DMS53 treated with DMSO at 0.1 percent for 48 hours (cell line): Measurements from ENCODE around the gene ZNF316.
"Not testable (repeated sequence)": the region's sequence is repeated elsewhere in the genome, so short reads cannot be mapped to it uniquely, and the experiment has no call there.

ENCODE experiments used
- DNase-seq: peaks from one replicate; lab custom pipeline; 2025; ENCODE audit not compliant: unreplicated experiment; lab: John Stamatoyannopoulos, UW

ZNF316 gene

GRCh38 chr7:6646465-6646864, 9.3 kb downstream of the ZNF316 start:
- no peak for DNase-seq

GRCh38 chr7:6647080-6647479, 10.0 kb downstream of the ZNF316 start:
- DNase-seq: no peak

GRCh38 chr7:6647541-6647940, 10.4 kb downstream of the ZNF316 start:
- DNase-seq: no peak

- no peak for DNase-seq
Observed at GRCh38 chr7:6648066-6648814, 11.1 kb downstream of the ZNF316 start.

GRCh38 chr7:6648815-6649104, 11.6 kb downstream of the ZNF316 start:
- DNase-seq: no peak

- no peak for DNase-seq
Observed at GRCh38 chr7:6649241-6649961, 12.3 kb downstream of the ZNF316 start.

- DNase-seq: no peak
Observed at GRCh38 chr7:6650086-6650485, 13.0 kb downstream of the ZNF316 start.

GRCh38 chr7:6650521-6651011, 13.4 kb downstream of the ZNF316 start:
- no peak for DNase-seq

- no peak for DNase-seq
Observed at GRCh38 chr7:6651851-6652445, 14.8 kb downstream of the ZNF316 start.

- DNase-seq: no peak
Observed at GRCh38 chr7:6652446-6653011, 15.4 kb downstream of the ZNF316 start.

GRCh38 chr7:6653071-6654003, 16.2 kb downstream of the ZNF316 start:
- DNase-seq: no peak

GRCh38 chr7:6654113-6654841, 17.2 kb downstream of the ZNF316 start:
- no peak for DNase-seq

GRCh38 chr7:6654842-6655610, 17.9 kb downstream of the ZNF316 start:
- no peak for DNase-seq

- no peak for DNase-seq
Observed at GRCh38 chr7:6655636-6656385, 18.7 kb downstream of the ZNF316 start.

GRCh38 chr7:6656413-6656812, 19.3 kb downstream of the ZNF316 start:
- no peak for DNase-seq

GRCh38 chr7:6658618-6659345, 21.7 kb downstream of the ZNF316 start:
- DNase-seq: no peak

- DNase-seq: not testable (repeated sequence)
Observed at GRCh38 chr7:6670851-6671250, 33.7 kb downstream of the ZNF316 start.

GRCh38 chr7:6675807-6676405, 38.8 kb downstream of the ZNF316 start:
- no peak for DNase-seq
